ENCODE data around the gene EPHB2.

Gene EPHB2

DNA sequence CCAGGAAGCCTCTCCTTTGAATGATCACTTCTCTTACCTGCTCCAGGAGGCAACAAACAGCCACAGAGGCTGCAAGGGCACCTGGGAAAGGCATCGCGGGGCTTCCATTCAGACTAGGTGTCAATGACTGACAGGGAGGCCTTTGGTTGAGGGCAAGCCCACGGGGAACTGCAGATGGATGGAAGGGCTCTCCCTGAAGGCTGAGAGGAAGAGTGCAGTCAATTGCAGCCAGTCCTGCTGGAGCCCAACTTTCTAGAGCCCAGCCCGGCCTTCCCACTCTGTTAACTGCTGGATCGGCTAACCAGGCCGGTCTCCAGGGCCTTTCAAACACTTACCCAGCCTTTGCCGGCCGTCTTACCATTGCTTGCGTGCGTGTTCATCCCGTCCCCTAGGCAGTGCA, 172.8 kb downstream of the EPHB2 start:
- no peak overlapping the region for H3K27ac ChIP-seq
- no peaks in the 10 kb centered on the region for H3K9me3 ChIP-seq
- TF ChIP-seq, protein P1, sequence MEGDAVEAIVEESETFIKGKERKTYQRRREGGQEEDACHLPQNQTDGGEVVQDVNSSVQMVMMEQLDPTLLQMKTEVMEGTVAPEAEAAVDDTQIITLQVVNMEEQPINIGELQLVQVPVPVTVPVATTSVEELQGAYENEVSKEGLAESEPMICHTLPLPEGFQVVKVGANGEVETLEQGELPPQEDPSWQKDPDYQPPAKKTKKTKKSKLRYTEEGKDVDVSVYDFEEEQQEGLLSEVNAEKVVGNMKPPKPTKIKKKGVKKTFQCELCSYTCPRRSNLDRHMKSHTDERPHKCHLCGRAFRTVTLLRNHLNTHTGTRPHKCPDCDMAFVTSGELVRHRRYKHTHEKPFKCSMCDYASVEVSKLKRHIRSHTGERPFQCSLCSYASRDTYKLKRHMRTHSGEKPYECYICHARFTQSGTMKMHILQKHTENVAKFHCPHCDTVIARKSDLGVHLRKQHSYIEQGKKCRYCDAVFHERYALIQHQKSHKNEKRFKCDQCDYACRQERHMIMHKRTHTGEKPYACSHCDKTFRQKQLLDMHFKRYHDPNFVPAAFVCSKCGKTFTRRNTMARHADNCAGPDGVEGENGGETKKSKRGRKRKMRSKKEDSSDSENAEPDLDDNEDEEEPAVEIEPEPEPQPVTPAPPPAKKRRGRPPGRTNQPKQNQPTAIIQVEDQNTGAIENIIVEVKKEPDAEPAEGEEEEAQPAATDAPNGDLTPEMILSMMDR (IDR thresholded peaks at IDR 0.05) = no peak
- no peaks in the 10 kb centered on the region for H3K27me3 ChIP-seq
- no peaks in the 10 kb centered on the region for H3K4me1 ChIP-seq (ENCODE audit: control insufficient read depth in 1 of 2, insufficient read depth in 1 of 2, low read depth in 1 of 2, low read length in 1 of 2)
- H3K4me3 ChIP-seq (ENCODE audit: low read depth in 1 of 2, low read length in 1 of 2) = no peak overlapping the region
- no peaks in the 10 kb centered on the region for H3K36me3 ChIP-seq

DNA sequence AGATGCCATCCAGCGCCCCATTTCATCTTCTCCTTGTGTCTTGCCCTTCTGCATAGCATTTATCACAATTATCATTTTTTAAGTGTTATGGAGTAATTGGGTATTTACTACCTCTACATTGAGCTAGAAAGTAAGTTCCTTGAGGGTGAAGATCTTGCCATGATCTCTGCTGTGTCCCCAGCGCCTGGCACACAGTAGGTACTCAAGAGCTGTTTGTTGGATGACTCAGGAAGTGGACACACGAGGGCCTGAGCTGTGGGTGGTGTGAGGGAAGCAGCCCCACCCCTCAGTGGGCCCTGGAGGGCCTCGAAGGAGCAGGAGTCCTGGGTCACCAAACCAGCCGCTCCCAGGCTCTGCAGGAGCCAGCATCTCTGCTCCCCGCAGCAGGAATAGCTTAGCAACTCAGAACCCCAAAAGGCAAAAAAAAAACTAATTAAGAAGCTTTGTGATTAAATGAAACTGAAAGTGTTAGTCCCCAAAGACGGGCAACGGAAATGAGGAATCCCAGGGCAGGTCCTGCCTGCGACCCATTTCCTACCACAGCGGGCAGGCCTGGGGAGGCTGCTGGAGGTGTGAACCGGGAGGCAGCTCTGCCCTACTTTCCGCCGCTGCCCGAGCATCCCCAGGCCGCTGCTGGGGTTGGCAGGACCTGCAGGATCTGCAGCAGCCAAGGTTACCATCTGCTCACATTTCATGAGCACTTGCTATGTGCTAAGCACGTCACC, 174.3 kb downstream of the EPHB2 start:
- Histone ChIP-seq H3K36me3 (no peaks in the 10 kb centered on the region), H3K9me3 (no peaks in the 10 kb centered on the region), H3K27ac (no peak overlapping the region), H3K4me3 (ENCODE audit: low read depth in 1 of 2, low read length in 1 of 2) (no peak overlapping the region), H3K27me3 (no peaks in the 10 kb centered on the region), H3K4me1 (ENCODE audit: control insufficient read depth in 1 of 2, insufficient read depth in 1 of 2, low read depth in 1 of 2, low read length in 1 of 2) (no peaks in the 10 kb centered on the region)
- TF ChIP-seq, protein P1 (IDR thresholded peaks at IDR 0.05) = no peak

DNA sequence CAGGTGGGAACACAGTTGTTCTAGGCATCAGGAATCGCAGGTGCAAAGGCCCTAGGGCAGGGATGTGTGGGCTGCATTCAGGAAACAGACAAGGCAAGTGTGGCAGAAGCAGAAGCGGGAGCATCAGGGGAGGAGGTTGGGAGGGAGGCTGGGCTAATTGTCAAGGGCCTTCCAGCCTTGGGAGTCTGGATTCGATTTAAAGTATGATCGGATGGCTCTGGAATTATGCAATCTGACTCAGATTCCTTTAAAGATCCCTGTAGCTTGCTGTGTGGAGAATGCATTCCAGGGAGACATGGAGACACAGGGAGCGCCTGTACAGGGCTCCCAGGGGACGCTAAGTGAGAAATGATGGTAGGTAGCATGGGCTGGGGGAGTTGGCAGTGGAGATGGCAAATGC, 175.6 kb downstream of the EPHB2 start:
- no peaks in the 10 kb centered on the region for H3K9me3 ChIP-seq
- TF ChIP-seq, protein P1 (IDR thresholded peaks at IDR 0.05) = no peak
- H3K36me3 ChIP-seq = no peaks in the 10 kb centered on the region

DNA sequence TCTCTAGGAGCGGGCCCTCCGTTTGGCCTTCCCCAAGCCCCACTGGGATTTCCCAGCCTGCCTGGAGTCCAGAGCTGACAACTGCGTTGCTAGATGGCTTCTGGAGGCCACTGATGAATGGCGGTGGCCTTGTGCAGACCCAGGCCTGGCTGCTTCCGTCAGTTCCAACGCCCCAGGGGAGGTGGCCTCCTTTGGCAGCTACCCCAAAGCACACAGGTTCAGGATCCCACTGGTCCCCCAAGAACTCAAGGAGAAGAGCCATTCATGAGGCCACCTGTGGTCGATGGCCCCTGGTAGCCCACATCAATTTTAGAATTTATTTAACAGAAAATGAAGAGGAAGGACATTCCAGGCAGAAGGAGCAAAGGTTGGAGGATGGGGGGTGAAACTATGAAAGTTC, 176.9 kb downstream of the EPHB2 start:
- Histone ChIP-seq H3K9me3 (no peaks in the 10 kb centered on the region), H3K27ac (no peak overlapping the region), H3K36me3 (no peaks in the 10 kb centered on the region), H3K4me1 (ENCODE audit: control insufficient read depth in 1 of 2, insufficient read depth in 1 of 2, low read depth in 1 of 2, low read length in 1 of 2) (no peaks in the 10 kb centered on the region), H3K27me3 (no peaks in the 10 kb centered on the region), H3K4me3 (ENCODE audit: low read depth in 1 of 2, low read length in 1 of 2) (no peak overlapping the region)
- TF ChIP-seq, protein P1 (IDR thresholded peaks at IDR 0.05) = no peak

More for the DNA sequence above, 175.6 kb downstream of the EPHB2 start:
- Histone ChIP-seq H3K4me3 (ENCODE audit: low read depth in 1 of 2, low read length in 1 of 2) (no peak overlapping the region), H3K27ac (no peak overlapping the region), H3K27me3 (no peaks in the 10 kb centered on the region), H3K4me1 (ENCODE audit: control insufficient read depth in 1 of 2, insufficient read depth in 1 of 2, low read depth in 1 of 2, low read length in 1 of 2) (no peaks in the 10 kb centered on the region)

DNA sequence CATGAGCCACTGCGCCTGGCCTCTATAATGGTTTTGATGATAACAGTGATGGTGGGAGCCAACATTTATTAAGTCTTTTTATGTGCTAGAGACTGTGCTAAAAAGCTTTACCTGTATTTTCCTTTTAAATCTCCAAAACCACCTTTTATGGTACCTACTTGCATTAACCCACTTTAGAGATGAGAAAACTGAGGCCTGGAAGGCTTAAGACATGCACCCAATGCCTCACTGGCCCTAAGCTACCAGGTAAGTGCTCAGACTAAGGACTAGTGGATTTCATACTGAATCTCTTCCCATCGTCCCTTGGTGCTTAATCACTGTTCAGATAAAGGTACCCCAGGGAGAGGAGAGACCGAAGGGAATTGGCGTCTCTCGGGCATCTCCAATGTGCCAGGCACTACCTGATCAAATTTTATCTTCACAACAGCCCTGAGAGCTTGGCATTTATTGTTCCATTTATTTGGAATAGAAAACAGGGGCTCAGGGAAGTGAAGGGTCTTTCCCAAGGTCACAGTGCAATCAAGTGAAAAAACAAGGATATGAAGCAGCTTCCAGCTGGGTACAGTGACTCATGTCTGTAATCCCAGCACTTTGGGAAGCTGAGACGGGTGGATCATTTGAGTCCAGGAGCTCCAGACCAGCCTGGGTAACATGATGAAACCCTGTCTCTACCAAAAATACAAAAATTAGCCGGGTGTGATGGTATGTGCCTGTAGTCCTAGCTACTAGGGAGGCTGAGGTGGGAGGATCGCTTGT, 177.9 kb downstream of the EPHB2 start:
- no peaks in the 10 kb centered on the region for H3K36me3 ChIP-seq
- H3K27ac ChIP-seq = no peak overlapping the region
- TF ChIP-seq, protein P1 (IDR thresholded peaks at IDR 0.05) = no peak
- H3K9me3 ChIP-seq = no peaks in the 10 kb centered on the region
- no peak overlapping the region for H3K4me3 ChIP-seq (ENCODE audit: low read depth in 1 of 2, low read length in 1 of 2)
- H3K27me3 ChIP-seq = no peaks in the 10 kb centered on the region
- no peaks in the 10 kb centered on the region for H3K4me1 ChIP-seq (ENCODE audit: control insufficient read depth in 1 of 2, insufficient read depth in 1 of 2, low read depth in 1 of 2, low read length in 1 of 2)
